Suppressor macrophage (primary cell): Measurements from ENCODE around the gene STRN4.
A peak's percentile ranks its signal among the peaks of the same experiment; 100 is the strongest.

Experiments used
- DNase-seq, 4 experiments: peaks; one replicate each; pipeline ENCODE4 v3.0.0-alpha.2; 2020 to 2022
- total RNA-seq, 17 experiments: gene quantifications; one replicate each; lab custom pipeline; 2026; ENCODE audit warnings: mixed read lengths in 6 of 17, inconsistent platforms in 3 of 17; lab: John Stamatoyannopoulos, UW

The STRN4 gene
- total RNA-seq: 31.4 to 76.3 (median 49.1) reads per million in 17 experiments

- peak; percentile 57 to 91 (median 73) for DNase-seq
Measured at GRCh38 chr19:46746281-46747057, at the start of gene STRN4. TSS of gene STRN4 (minus strand) at chr19:46746450. CDS start at chr19:46746430, 20 bp downstream.

DNA sequence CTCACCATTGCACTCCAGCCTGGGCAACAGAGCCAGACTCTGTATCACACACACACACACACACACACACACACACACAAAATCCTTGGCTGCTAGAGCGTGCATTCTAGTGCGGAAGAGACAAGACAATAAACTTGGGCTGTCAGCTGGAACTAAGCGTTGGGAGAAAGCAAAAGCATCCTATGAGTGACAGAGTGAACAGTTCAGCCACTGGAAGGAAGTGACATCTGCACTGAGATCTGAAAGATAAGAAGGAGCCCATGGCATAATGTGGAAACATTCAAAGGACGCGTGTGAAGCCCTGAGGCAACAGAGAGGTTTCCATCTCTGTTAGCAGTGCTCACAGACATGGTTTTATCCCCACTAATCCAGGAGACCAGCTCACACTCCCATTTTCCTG lies 45.7 kb upstream of the STRN4 start:
- peak in 1 of 4 experiments; percentile 15 for DNase-seq

GRCh38 chr19:46789371-46789770 lies 43.1 kb upstream of the STRN4 start:
- DNase-seq: no peak

- DNase-seq: no peak
Measured at GRCh38 chr19:46788968-46789338, 42.7 kb upstream of the STRN4 start.

- peak; percentile 96 to 98 (median 96) for DNase-seq
Measured at GRCh38 chr19:46788262-46788967, 42.2 kb upstream of the STRN4 start, which contains the start of gene SLC1A5. TSS of gene SLC1A5 (minus strand) at chr19:46788594. CDS start at chr19:46787965, 629 bp downstream.

GRCh38 chr19:46787331-46788261 lies 41.3 kb upstream of the STRN4 start:
- DNase-seq: peak; percentile 42 to 80 (median 65)

GRCh38 chr19:46787040-46787330 lies 40.7 kb upstream of the STRN4 start:
- DNase-seq: no peak

GRCh38 chr19:46786236-46787039 lies 40.2 kb upstream of the STRN4 start:
- DNase-seq: peak; percentile 78 to 92 (median 86)

DNA sequence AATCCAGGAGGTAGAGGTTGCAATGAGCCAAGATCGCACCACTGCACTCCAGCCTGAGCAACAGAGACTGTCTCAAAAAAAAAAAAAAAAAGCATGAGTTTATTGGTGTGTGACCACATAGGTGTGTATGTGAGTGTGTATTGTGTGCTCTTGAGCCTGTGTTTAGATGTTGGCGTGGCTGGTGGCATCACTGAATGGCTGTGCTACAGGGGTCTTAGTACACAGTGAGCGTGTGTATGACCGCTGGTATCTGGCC lies 39.7 kb upstream of the STRN4 start:
- no peak for DNase-seq

- DNase-seq: no peak
Measured at GRCh38 chr19:46785054-46785979, 39.1 kb upstream of the STRN4 start.

GRCh38 chr19:46784262-46785053 lies 38.2 kb upstream of the STRN4 start:
- DNase-seq: peak; percentile 81 to 93 (median 92)

DNA sequence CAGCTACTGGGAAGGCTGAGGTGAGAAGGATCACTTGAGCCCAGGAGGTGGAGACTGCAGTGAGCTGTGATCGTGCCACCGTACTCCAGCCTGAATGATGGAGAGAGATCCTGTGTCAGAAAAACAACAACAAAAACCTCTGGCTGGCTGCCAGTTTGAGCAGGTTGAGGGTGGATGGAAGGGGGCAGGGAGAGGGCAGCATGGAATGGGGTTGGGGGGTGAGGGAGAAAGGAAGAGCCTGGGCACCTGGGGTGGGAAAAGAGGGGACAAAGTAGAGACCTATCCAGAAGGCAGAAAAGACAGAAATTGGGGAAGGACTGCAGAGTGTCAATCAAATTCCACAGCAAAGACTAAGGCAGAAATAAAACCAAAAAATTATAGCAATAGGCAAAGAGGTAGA lies 37.4 kb upstream of the STRN4 start:
- no peak for DNase-seq

- no peak for DNase-seq
Measured at GRCh38 chr19:46782355-46783019, 36.2 kb upstream of the STRN4 start.

GRCh38 chr19:46777956-46778645 lies 31.9 kb upstream of the STRN4 start:
- peak; percentile 47 to 67 (median 65) for DNase-seq

DNA sequence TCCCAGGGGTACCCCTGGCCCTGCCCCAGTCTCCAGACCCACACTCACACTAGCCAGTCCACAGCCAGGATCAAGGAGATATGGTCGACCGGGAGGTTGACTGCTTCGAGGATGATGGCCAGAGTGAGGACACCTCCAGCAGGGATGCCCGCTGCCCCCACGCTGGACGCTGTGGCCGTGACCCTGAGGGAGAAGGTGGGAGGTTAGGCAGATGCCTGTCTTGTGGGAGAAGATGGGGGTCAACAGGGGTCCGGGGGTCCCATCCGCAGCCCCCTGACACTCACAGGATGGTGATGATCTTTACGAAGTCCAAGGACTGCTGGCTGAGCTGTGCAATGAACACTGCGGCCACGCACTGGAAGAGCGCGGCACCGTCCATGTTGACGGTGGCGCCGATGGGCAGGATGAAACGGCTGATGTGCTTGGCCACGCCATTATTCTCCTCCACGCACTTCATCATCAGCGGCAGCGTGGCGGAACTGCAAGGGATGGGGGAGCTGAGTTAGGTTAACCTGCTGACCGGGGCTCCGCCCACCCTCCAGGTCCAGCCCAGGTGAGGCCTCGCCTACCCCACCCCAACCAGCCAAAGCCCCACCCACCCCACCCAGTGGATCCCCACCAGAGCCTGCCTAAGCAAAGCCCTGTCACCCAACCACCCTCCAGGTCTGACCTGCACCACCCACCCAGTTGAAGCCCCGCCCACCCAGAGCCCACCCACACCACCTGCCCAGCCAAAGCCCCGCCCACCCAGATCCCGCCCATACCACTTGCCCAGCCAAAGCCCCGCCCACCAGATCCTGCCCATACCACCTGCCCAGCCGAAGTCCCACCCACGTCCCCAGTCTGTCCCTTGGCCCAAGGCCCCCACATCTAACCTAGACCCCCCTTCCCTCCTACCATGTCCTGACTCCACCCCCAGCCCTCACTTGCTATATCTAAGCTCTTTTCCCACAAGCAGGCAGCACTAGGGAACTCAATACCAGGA lies 31.0 kb upstream of the STRN4 start:
- no peak for DNase-seq

DNA sequence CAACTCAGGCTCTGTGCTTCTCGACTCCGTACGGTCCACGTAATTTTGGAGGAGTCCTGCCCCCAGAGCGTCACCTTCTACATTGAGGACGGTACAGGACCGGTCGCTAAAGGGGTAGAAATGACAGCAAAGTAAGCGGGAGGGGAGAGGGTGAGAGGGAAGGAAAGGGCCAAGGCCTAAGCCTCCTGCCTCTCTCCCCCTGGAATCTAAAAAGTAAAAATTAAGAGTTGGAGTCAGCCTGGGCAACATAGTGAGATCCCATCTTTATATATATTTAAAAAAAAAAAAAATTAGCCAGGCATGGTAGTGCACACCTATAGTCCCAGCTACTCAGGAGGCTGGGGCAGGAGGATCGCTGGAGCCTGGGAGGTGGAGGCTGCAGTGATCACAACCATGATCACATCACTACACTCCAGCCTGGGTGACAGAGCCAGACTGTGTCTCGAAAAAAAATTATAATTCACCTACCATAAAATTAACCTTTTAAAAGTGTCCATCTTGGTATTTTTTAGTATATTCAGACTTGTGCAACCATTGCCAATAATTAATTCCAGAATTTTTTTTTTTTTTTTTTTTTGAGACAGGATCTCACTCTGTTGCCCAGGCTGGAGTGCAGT lies 29.5 kb upstream of the STRN4 start:
- no peak for DNase-seq

GRCh38 chr19:46773018-46773399 lies 26.8 kb upstream of the STRN4 start:
- no peak for DNase-seq
